ENCODE measurements around the gene FNTB.

The FNTB gene

GRCh38 chr14:64953310-64953654, 33.4 kb upstream of the FNTB start:
- no peak for DNase-seq

- DNase-seq = no peak
Measured at GRCh38 chr14:64953661-64954060, 33.0 kb upstream of the FNTB start.

- no peak for DNase-seq
Measured at GRCh38 chr14:64954491-64955240, 32.0 kb upstream of the FNTB start.

GRCh38 chr14:64955297-64955696, 31.4 kb upstream of the FNTB start:
- DNase-seq = no peak

- DNase-seq = no peak
Measured at GRCh38 chr14:64956697-64957406, 29.8 kb upstream of the FNTB start.

GRCh38 chr14:64958201-64958600, 28.5 kb upstream of the FNTB start:
- no peak for DNase-seq

GRCh38 chr14:64958743-64959142, 28.0 kb upstream of the FNTB start:
- no peak for DNase-seq

- DNase-seq = no peak
Measured at GRCh38 chr14:64960762-64961276, 25.9 kb upstream of the FNTB start.

GRCh38 chr14:64963611-64964010, 23.1 kb upstream of the FNTB start:
- DNase-seq = peak in 1 of 4 experiments; percentile 16

GRCh38 chr14:64965356-64966000, 21.2 kb upstream of the FNTB start:
- DNase-seq = no peak

GRCh38 chr14:64966976-64967375, 19.7 kb upstream of the FNTB start:
- no peak for DNase-seq

- DNase-seq = no peak
Measured at GRCh38 chr14:64968167-64968566, 18.5 kb upstream of the FNTB start.

- DNase-seq = no peak
Measured at GRCh38 chr14:64968651-64969050, 18.0 kb upstream of the FNTB start.

GRCh38 chr14:64970041-64970440, 16.7 kb upstream of the FNTB start:
- DNase-seq = no peak

- DNase-seq = no peak
Measured at GRCh38 chr14:64970776-64971477, 15.8 kb upstream of the FNTB start.

GRCh38 chr14:64971491-64971942, 15.2 kb upstream of the FNTB start:
- DNase-seq = no peak

- peak; percentile 35 to 70 (median 49) for DNase-seq
Measured at GRCh38 chr14:64971943-64972791, 14.5 kb upstream of the FNTB start, which contains the start of gene RAB15. RAB15 (minus strand) TSS chr14:64972336; CDS start chr14:64972076, 260 bp downstream.

- DNase-seq = no peak
Measured at GRCh38 chr14:64973026-64973442, 13.7 kb upstream of the FNTB start.

GRCh38 chr14:64973826-64974225, 12.9 kb upstream of the FNTB start:
- DNase-seq = no peak

- no peak for DNase-seq
Measured at GRCh38 chr14:64974563-64974962, 12.1 kb upstream of the FNTB start.

GRCh38 chr14:64979336-64980074, 7.2 kb upstream of the FNTB start:
- no peak for DNase-seq
